ENCODE measurements around the gene NCOA3.
"Not testable (repeated sequence)": the region's sequence is repeated elsewhere in the genome, so short reads cannot be mapped to it uniquely, and the experiment has no call there.

NCOA3 gene

DNA sequence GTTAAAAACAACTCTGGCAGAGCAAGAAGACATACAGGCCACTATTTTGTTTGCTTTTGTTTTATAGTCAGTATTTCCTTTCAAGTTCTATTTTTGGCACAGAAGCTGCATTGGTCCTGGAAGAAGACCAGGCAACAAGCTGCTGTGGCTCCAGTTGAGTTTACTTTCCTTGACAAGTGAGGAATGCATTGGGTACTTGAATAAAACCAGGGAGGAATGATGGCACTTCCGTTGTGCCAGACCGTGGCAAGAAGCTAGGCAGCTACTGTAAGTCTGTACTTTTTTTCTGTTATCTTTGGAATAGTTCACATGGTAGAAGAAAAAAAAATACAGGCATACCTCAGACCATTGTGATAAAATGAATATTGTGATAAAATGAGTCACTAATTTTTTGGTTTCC is 66.3 kb downstream of the NCOA3 start:
- DNase-seq, result peak; percentile 28

DNA sequence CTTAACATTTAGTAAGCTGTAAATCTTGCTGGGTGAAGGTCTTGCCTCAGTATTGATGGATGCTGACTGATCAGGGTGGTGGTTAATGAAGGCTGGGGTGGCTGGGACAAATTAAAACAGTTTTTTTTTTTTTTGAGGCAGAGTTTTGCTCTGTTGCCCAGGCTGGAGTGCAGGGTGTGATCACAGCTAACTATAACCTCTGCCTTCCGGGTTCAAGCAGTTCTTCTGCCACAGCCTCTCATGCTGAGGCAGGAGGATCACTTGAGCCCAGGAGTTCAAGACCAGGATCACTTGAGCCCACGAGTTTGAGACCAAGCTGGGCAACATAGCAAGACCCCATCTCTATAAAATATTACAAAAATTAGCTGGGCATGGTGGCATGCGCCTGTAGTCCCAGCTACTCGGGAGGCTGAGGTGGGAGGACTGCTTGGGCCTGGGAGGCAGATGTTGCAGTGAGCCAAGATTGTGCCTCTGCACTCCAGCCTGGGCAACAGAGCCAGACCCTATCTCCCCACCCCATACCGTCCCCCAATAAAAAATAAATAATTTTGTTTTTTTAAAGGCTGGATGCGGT is 67.2 kb downstream of the NCOA3 start:
- DNase-seq, result no peak

DNA sequence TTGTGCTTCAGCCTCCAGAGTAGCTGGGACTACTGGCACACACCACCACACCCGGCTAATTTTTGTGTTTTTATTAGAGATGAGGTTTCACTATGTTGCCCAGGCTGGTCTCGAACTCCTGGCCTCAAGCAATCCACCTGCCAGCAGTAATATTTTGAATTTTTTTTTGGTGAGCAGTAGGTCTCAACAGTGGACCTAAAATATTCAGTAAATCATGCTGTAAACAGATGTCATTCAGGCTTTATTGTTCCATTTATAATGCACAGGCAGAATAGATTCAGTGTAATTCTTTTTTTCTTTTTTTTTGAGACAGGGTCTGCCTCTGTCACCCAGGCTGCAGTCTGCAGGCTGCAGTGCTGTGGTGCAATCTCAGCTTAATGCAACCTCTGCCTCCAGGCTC is 69.7 kb downstream of the NCOA3 start:
- no peak for DNase-seq

DNA sequence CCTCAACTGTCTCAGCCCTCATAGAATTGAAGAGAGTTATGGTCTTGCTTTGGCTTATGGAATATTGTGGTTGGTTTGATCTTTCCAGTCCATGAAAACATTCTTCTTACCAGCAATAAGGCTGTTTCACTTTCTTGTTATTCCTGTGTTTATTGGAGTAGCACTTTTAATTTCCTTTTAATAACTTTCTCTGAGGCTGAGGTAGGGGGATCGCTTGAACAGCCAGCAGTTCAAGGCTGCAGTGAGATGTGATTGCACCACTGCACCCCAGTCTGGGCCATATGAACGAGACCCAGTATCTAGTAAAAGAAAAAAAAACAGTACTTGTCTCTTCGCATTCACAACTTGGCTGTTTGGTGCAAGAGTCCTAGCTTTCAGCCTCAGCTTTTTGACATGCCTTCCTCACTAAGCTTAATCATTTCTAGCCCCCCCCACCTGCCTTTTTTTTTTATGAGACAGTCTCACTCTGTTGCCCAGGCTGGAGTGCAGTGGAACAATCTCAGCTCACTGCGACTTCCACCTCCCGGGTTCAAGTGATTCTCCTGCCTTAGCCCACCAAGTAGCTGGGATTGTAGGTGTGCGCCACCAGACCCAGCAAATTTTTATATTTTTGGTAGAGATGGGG is 70.5 kb downstream of the NCOA3 start:
- DNase-seq, result no peak

DNA sequence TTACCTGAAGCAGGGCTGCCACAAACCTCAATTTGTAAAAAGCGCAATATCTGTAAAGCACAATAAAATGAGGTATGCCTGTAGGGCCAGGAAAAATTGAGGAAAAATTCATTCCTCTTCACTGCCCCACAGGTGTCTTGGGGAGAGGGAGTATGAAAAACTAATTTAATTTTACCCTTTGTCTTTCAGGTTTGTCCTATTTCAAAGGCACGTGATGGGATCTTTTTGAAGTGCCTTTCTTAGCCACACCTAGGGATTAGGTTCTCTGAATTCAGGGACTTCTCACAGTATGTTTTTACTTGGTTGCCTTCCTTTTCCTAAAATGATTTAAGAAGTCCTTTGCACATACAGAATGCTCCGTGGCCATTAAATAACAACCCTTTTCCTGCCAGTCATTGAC is 71.9 kb downstream of the NCOA3 start:
- no peak for DNase-seq

DNA sequence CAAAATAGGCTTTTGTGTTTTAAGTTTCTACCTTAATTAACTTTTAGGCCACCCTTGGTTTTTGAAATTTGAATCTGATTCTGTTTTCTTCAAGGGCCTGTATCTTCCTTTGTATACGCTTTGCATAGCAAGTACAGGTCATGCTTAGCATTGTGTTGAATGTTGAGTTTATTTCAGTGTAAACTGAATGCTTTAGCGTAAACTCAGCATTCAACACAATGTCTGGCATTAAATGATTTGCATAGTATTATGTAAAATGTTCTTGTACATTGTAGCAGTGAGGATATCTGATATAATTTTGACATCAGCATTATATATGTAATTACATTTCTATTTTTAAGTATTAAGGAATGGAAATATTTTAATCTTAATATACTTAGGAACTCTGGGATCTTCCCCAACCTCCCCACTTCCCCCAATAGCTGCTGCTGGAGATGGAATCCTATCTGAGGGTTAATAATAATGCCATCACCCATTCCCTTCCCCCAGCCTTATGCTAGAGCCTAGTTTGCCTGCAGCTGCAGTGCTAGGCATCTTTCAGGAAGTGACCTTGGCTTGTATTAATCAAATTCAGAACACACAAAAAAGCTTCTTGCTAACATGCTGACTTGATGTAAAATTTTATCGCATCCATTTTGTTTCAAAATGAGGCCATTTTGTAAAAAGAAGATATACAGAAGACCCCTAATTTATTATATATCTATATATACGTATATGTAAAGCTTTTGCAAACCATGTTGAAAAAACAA is 73.1 kb downstream of the NCOA3 start:
- DNase-seq, result no peak

DNA sequence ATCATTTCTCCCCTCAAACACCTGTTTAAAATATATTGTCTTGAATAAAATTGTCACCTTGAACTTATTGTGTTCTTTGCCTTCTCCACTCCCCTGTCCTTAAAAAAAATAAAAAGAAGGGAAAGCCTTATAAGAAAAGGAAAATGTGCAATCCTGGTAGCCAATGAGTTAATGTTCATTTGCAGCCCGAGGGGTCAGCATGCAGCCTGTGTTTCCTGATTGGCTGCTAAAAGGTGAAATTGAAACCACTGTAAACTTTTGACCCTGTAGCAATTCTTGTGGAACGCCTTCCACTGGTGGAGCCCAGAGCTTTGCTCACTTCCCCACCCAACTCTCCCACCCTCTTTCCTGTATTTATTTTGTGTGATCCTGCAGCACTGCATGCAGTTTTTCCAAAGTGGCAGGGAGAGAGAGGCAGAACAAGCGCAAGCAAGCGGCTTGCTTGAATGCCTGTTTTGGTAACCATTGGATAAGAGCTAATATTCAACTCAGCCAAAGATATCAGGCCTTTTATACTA is 74.9 kb downstream of the NCOA3 start:
- no peak for DNase-seq

DNA sequence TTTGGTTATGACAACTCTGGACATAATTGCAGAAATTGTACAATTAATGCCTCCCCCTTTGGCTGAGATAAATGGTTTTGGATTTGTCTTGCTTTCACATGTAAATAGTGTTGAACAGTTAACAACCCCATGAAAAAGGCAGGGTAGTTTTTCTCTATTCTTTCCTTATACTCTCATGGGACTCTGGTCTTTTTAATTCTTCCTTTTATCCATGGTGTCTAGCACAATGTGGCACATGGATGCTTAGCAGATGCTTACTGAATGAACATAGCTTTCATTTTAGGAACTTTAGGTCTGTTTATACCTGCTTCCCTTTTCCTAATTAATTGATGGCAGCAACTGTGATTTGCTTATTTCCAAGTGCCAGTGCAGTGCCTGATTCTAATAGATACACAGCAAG is 75.6 kb downstream of the NCOA3 start:
- DNase-seq, result no peak

DNA sequence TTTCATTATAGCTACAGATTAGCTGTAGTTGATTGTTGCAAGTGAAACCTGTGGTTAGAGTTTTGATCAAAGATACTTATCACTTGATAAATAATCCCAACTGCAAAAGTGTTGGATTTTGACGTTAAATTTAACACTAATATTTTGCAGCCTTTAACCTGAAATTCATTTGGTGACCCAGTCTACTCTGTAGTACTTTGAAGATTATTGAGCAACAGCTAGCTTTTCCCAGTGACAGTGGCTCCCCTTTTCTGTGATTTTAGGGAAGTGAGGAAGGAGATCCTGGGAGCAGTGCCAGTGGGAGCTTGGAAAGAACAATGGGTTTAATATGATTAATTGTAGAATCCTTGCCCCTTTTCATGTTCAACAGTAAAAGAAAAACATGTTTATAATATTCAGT is 76.9 kb downstream of the NCOA3 start:
- DNase-seq, result no peak

DNA sequence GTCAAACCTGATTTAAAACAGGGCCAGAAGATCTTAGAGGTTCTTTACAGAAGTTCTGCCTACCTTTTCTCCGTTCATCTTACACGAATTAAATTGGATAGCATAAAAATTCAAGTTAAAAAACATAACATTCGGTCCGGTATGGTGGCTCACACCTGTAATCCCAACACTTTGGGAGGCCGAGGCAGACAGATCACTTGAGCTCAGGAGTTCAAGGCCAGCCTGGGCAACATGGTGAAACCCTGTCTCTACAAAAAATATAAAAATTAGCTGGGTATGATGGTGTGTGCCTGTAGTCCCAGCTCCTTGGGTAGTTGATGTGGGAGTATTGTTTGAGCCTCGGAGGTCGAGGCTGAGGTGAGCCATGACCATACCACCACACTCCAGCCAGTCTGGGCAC is 79.0 kb downstream of the NCOA3 start:
- DNase-seq, result not testable (repeated sequence)

DNA sequence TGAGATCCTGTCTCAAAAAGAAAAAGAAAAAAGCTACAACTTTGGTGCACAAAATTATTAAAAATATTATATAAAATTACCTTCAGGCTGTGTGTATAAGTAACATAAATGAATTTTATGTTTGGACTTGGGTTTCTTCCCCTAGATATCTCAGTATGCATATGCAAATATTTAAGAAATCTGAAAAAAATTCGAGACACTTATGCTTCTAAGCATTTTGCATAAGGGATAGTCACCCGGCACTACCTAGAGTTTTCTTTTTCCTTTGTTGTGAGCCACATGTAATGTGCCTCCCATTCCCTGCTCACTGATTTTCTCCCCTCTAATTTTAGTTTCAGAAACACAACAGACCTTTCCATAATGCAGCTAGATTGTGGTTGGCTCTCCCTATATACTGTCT is 79.4 kb downstream of the NCOA3 start:
- DNase-seq, result no peak

DNA sequence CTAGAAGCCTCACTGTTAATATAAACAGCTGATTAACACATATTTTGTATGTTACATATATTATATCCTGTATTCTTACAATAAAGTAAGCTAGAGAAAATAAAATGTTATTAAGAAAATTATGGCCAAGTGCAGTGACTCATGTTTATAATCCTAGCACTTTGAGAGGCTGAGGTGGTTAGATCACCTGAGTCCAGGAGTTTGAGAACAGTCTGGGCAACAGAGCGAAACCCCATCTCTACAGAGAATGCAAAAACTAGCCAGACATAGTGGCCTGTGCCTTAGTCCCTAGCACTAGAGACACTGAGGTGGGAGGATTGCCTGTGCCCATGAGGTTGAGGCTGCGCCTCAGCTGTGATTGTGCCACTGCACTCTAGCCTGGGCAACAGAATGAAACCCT is 81.9 kb downstream of the NCOA3 start:
- no peak for DNase-seq

DNA sequence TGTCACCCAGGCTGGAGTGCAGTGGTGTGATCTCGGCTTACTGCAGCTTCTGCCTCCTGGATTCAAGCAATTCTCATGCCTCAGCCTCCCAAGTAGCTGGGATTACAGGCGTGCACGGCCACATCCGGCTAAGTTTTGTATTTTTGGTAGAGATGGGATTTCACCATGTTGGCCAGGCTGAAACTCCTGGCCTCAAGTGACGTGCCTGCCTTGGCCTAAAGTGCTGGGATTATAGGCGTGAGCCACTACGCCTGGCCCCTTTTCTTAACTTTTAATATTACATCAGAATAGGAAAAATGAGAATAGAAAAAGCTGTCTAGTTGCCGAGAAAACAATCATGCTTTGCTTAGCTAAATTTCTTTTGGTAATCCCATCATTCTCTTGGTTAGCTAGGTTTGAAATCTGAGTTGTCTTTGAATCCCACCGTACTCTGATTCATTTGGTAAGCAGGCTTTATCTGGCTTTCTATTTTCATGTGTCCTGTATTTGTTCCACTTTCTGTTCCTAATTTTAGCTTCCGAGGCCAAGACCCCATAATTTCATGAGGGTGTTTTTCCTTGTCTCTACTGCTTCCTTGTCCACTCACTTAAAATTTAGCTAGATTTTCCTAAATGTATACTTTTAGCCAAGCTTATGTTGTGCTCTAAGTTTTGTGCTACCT is 83.5 kb downstream of the NCOA3 start:
- no peak for DNase-seq

DNA sequence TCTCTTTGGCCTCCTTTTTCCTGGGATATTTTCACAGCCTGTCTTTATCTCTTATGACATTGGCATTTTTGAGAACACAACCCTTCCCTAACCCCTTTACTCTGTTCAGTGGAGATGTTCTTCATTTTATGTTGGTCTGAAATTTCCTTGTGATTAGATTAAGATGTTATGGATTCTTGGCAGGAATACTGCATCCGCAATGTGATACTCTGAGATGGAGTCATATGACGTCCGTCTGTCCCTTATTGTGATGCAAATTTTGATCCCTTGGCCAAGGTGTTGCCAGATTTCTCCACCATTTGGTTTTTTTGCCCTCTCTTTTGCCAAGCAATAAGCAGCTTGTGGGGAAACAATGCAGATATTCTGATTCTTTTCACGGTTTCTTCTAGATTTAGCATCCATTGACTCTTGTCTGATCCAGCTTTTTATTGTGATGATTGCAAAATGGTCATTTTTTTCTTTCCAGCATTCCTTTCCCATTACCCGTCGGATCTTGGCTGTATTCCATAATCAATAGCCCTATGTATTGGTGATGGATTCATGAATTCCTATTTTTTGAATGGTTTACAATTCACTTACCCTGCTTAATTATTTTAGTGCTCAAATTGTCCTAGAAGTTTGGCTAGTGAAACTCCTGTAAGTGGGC is 85.1 kb downstream of the NCOA3 start:
- DNase-seq, result no peak

DNA sequence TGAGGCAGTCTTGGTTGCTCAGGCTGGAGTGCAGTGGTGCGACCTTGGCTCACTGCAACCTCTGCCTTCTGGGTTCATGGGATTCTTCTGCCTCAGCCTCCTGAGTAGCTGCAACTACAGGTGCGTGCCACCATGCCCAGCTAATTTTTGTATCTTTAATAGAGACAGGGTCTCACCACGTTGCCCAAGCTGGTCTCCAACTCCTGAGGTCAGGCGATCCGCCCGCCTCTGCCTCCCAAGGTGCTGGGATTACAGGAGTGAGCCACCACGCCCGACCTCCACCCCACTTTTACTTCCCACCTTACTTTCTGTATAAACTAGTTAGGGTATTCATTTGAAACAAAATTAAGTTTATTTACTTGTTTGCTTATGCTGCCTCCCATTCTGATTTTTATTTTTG is 86.5 kb downstream of the NCOA3 start:
- no peak for DNase-seq

DNA sequence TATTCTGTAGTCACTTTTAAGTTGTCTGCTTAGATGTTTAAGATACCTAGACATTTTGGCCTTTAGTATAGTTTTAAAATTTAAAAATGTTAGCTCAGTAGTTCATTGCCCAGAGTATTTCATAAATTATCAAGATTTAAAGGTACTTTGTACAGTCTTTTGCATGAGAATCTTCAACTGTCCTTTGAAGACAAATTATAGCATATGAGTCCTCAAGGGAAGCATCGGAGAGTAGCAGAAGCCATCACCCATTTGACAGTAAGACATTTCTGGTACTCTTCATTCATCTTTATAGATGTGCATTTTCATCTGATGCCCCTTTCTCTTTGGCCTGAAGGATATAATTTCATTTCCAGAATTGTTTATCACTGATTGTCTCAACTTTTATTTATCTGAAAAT is 89.5 kb downstream of the NCOA3 start:
- DNase-seq, result no peak

DNA sequence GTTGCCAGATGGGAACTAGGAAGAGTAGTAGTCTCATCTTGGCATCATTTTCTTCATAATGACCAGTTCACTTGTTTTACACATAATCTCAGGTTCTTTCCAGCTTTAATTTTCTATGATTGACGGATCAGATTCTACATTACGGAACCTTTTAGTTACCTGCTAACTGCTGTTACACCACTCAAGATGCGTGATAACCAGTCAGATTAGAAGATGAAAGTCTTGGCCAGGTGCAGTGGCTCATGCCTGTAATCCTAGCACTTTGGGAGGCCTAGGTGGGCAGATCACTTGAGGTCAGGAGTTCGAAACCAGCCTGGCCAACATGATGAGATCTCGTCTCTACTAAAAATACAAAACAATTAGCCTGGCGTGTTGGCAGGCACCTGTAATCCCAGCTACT is 92.5 kb downstream of the NCOA3 start:
- DNase-seq, result no peak

DNA sequence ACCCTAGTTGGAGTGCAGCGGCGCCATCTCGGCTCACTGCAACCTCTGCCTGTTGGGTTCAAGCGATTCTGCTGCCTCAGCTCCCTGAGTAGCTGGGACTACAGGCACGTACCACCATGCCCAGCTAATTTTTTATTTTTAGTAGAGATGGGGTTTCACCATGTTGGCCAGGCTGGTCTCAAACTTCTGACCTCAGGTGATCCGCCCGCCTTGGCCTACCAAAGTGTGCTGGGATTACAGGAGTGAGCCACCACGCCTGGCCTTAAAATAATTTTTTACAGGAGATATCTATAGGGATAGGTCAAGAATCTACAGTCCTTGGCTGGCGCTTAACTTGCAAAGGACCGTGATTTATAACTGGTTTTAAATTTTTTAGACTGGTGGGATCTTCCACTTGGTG is 93.5 kb downstream of the NCOA3 start:
- DNase-seq, result not testable (repeated sequence)

DNA sequence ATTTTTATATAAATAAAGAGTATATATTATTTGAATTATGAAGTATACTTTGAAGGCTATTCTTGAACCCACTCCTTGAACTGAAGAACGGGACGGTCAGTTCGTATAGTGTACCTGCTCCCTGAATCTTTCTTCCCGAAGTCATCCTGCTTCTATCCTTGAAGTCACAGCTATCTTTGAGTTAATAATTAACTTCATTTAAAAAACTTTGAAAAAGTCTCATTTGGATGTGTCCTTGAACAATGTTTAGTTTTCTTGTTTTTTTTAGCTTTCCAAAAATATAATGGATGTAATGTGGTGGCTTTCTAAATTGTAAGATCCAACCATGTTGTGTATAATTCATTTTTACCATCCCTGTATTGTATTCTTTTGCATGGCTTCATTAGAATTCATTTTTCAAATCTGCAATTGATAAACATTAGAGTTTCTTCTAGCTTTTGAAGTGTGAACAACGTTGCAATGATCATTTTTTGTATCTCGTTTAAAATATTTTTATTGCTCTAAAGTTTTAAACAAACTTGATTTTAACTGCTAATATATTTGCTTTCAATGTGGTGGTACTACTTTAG is 94.4 kb downstream of the NCOA3 start:
- no peak for DNase-seq

DNA sequence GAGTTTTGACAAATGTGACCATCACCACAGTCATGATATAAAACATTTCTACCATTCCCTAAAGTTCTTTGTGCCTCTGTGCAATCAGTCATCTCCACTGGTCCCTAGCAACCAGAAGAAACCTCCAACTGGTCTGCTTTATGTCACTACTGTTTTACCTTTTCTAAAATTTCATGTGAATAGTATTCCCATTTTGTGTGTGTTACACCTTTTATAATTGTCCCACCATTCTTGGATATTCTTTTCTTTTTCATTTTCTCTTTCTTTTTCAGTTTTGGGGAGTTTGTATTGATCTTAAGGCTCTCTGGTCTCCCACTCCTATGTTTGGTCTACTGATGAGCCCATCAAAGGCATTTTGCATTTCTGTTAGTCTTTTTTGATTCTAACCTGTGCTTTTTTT is 95.4 kb downstream of the NCOA3 start:
- no peak for DNase-seq

DNA sequence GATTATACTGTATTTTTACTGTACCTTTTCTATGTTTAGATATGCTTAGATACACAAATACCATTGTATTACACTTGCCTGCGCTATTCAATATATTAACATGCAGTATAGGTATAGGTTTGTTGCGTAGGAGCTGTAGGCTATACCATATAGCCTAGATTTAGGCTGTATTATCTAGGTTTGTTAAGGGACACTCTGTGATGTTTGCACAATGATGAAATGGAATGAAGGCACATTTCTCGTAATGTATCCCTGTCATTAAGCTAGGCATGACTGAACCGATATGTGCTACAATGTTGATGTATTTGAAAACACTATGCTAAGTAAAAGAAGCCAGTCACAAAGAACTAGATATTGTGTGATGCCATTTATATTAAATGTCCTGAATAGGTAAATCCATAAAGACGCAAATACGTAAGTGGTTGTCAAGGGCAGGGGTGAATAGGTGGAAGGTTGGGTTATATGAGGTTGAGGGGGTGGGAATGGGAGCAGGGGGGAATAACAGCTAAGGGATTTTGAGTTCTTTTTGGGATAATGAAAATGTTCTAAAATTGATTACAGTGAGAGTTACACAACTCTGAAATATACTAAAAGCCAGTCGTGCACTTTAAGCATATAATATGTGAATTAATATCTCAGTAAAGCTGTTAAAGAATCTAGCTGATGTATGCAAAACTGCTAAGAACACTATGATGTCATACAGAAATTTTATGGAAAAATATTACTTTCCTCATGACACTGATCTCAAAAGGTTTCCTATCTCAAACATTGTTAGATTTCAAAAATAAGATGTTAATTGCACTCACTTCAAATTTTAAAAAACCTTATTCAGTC is 97.4 kb downstream of the NCOA3 start:
- DNase-seq, result no peak

DNA sequence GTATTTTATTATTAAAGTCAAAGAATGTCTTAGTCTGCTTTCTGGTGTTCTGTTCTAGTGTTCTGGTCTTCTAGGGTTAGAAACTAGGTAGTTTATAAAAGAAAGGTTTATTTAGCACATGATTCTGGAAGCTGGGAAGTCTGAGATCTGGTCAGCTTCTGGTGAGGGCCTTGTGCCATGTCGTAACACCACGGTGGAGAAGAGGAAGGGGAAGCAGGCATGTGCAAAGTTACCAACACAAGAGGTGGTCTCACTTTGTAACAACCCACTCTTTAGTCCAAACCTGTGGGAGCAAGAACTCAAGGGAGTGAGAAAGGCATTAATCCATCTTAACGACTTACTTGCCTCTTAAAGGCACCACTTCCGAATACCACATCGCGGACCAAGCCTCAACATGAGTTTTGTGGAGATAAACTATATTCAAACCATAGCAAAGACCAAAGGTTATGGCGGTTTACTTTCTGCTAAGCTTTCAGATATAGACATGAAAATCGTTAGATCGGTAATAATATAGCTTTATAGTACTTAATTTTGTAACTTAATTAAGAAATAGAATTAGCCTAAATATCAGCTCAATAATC is 99.4 kb downstream of the NCOA3 start:
- DNase-seq, result no peak

Data from DMS79 (cell line).